LNCaP clone FGC (cell line): ENCODE data around the gene KNDC1.
"Not testable (repeated sequence)": the region's sequence is repeated elsewhere in the genome, so short reads cannot be mapped to it uniquely, and the experiment has no call there.

ENCODE experiments used
- DNase-seq: peaks from one replicate; pipeline ENCODE4 v3.0.0-alpha.2; 2011; ENCODE audit warnings: low read depth
- H3K4me3 ChIP-seq: 2 replicates; pipeline ENCODE4 v1.5.1; 2011; ENCODE audit warnings: mild to moderate bottlenecking, low read depth, low read length, control low read depth
- CTCF ChIP-seq: IDR thresholded peaks from 2 replicates; pipeline ENCODE4 v1.5.1; 2012; ENCODE audit warnings: mild to moderate bottlenecking; ENCODE audit not compliant: control insufficient read depth, insufficient read depth; ENCODE audit errors: extremely low read depth

The KNDC1 gene

GRCh38 chr10:133143546-133143945, 16.5 kb upstream of the KNDC1 start:
- H3K4me3 ChIP-seq: no peak overlapping the region
- no peak for DNase-seq
- TF ChIP-seq CTCF: no peak

- no peak overlapping the region for H3K4me3 ChIP-seq
- no peak for DNase-seq
These were observed 15.2 kb upstream of the KNDC1 start for GRCh38 chr10:133144771-133145170.

GRCh38 chr10:133150226-133150625, 9.8 kb upstream of the KNDC1 start:
- no peak overlapping the region for H3K4me3 ChIP-seq
- no peak for TF ChIP-seq CTCF
- no peak for DNase-seq

More at GRCh38 chr10:133144771-133145170, 15.2 kb upstream of the KNDC1 start:
- TF ChIP-seq CTCF: no peak

GRCh38 chr10:133150656-133151055, 9.4 kb upstream of the KNDC1 start:
- no peak for DNase-seq
- no peak for TF ChIP-seq CTCF
- H3K4me3 ChIP-seq: no peak overlapping the region

GRCh38 chr10:133151071-133151470, 8.9 kb upstream of the KNDC1 start:
- not testable (repeated sequence) for H3K4me3 ChIP-seq, DNase-seq

GRCh38 chr10:133151543-133151972, 8.5 kb upstream of the KNDC1 start:
- H3K4me3 ChIP-seq: no peak overlapping the region
- TF ChIP-seq CTCF: no peak

GRCh38 chr10:133154411-133154810, 5.6 kb upstream of the KNDC1 start:
- DNase-seq: no peak
- no peak for TF ChIP-seq CTCF
- H3K4me3 ChIP-seq: no peak overlapping the region

More at GRCh38 chr10:133151543-133151972, 8.5 kb upstream of the KNDC1 start:
- DNase-seq: no peak
